PFSK-1 (cell line): Measurements from ENCODE around the gene DCUN1D3.

Experiments
- SIN3A ChIP-seq: IDR thresholded peaks from 2 replicates; pipeline ENCODE4 v1.6.1; 2012; ENCODE audit warnings: mild to moderate bottlenecking, low read length, moderate library complexity, borderline replicate concordance; ENCODE audit not compliant: insufficient read depth
- TF ChIP-seq, protein P1 (sequence below), 2 experiments: IDR thresholded peaks; 2 replicates each; pipeline versions ENCODE4 v1.6.1 to v1.8.0; 2011 to 2012; ENCODE audit warnings: low read depth in 2 of 2, low read length in 2 of 2, control low read depth in 1 of 2, inconsistent platforms in 1 of 2, mild to moderate bottlenecking in 1 of 2, moderate library complexity in 1 of 2; ENCODE audit not compliant: insufficient read depth in 1 of 2

DNA sequence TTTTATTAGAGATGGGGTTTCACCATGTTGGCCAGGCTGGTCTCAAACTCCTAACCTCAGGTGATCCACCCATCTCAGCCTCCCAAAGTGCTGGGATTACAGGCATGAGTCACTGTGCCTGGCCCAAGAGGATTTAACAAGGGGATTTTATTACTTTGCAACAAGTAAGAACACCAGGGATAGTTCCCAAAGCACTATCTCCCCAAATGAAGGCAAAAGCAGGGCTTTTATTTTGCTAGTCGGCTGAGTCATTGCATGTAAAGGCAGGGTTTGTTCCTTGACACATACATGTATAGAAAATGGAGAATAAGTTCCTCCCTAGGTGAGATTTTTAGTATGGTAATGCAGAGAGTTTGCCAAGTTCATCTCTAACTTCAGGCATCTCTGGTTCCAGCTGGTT, 69.8 kb downstream of the DCUN1D3 start:
- TF ChIP-seq, protein P1, sequence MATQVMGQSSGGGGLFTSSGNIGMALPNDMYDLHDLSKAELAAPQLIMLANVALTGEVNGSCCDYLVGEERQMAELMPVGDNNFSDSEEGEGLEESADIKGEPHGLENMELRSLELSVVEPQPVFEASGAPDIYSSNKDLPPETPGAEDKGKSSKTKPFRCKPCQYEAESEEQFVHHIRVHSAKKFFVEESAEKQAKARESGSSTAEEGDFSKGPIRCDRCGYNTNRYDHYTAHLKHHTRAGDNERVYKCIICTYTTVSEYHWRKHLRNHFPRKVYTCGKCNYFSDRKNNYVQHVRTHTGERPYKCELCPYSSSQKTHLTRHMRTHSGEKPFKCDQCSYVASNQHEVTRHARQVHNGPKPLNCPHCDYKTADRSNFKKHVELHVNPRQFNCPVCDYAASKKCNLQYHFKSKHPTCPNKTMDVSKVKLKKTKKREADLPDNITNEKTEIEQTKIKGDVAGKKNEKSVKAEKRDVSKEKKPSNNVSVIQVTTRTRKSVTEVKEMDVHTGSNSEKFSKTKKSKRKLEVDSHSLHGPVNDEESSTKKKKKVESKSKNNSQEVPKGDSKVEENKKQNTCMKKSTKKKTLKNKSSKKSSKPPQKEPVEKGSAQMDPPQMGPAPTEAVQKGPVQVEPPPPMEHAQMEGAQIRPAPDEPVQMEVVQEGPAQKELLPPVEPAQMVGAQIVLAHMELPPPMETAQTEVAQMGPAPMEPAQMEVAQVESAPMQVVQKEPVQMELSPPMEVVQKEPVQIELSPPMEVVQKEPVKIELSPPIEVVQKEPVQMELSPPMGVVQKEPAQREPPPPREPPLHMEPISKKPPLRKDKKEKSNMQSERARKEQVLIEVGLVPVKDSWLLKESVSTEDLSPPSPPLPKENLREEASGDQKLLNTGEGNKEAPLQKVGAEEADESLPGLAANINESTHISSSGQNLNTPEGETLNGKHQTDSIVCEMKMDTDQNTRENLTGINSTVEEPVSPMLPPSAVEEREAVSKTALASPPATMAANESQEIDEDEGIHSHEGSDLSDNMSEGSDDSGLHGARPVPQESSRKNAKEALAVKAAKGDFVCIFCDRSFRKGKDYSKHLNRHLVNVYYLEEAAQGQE (IDR thresholded peaks at IDR 0.05; ENCODE audit: insufficient read depth in 1 of 2, low read depth in 2 of 2, low read length in 2 of 2): no peak
- TF ChIP-seq SIN3A: no peak
